Transverse colon (tissue), 4 donors: Measurements from ENCODE around the gene ALDH1A1. TPM values are rescaled to one million over a fixed set of nuclear protein-coding genes. Genes with fewer than 3 reads are reported as not detected.
A peak's percentile ranks its signal among the peaks of the same experiment; 100 is the strongest.

Experiments
- DNase-seq: peaks from one replicate; pipeline ENCODE4 v3.0.0-alpha.2; 2019
- H3K27ac ChIP-seq, 4 donors: fragments of 200-600 bp; sonication (generic); 2 replicates each; pipeline ENCODE4 v1.5.1; 2016 to 2018; ENCODE audit warnings: inconsistent platforms in 4 of 4
- H3K27me3 ChIP-seq: fragments of 200-600 bp; sonication (generic); 2 replicates; pipeline ENCODE4 v1.5.1; 2017; ENCODE audit warnings: inconsistent platforms
- H3K36me3 ChIP-seq, 4 donors: fragments of 200-600 bp; sonication (generic); 2 replicates each; pipeline ENCODE4 v1.5.1; 2017 to 2019; ENCODE audit warnings: inconsistent platforms in 4 of 4
- H3K4me1 ChIP-seq, 4 donors: fragments of 200-600 bp; sonication (generic); 2 replicates each; pipeline ENCODE4 v1.5.1; 2017 to 2020; ENCODE audit warnings: inconsistent platforms in 4 of 4
- H3K4me3 ChIP-seq, 4 donors: fragments of 200-600 bp; sonication (generic); 1 replicate in 1 of 4; 2 replicates in 3 of 4; pipeline versions ENCODE4 v1.5.1 to v1.6.1; 2017 to 2019; ENCODE audit warnings: inconsistent platforms in 4 of 4
- H3K9me3 ChIP-seq, 2 donors: fragments of 200-600 bp; sonication (generic); 2 replicates each; pipeline ENCODE4 v1.5.1; 2017 to 2019; ENCODE audit warnings: inconsistent platforms in 2 of 2
- CTCF ChIP-seq, 5 experiments: fragments of 200-600 bp in 3 of 5; fragments of 450-650 bp in 2 of 5; sonication (generic) in 3 of 5; IDR thresholded peaks; 1 replicate in 2 of 5; 2 replicates in 3 of 5; pipeline ENCODE4 v1.5.1; 2016 to 2017; ENCODE audit warnings: antibody characterized with exemption in 5 of 5, inconsistent platforms in 3 of 5, mild to moderate bottlenecking in 2 of 5, moderate library complexity in 1 of 5
- EP300 ChIP-seq: sonication (generic); formaldehyde crosslinking; IDR thresholded peaks from one replicate; pipeline ENCODE4 v1.6.1; 2017; ENCODE audit warnings: antibody characterized with exemption, low read depth
- POLR2A ChIP-seq: fragments of 450-650 bp; IDR thresholded peaks from one replicate; pipeline ENCODE4 v1.6.1; 2016; ENCODE audit warnings: antibody characterized with exemption, mild to moderate bottlenecking, moderate library complexity
- POLR2AphosphoS5 ChIP-seq, 3 donors: sonication (generic); formaldehyde crosslinking; IDR thresholded peaks; one replicate each; pipeline ENCODE4 v1.6.1; 2016; ENCODE audit warnings: antibody characterized with exemption in 3 of 3
- WGBS, 2 donors: methylation state at CpG; one replicate each; pipeline ENCODE4 v1.1.5; 2018; ENCODE audit warnings: low coverage in 1 of 2; 5-methylcytosine and 5-hydroxymethylcytosine counted together
- in situ Hi-C, 4 donors: fragments of 200-750 bp; cut with MboI; loops; one replicate each; pipeline versions ENCODE4 v1.15.0 to v1.15.1; 2017; ENCODE audit warnings: low sequenced_read_pairs in 3 of 4, low pct_ligation_motif_present in 1 of 4, low pct_unique_long_range_greater_than_20kb in 1 of 4
- intact Hi-C: fragments of 100-400 bp; cut with DNase I; formaldehyde crosslinking; loops from one replicate; pipeline ENCODE4 v1.15.1; 2023; ENCODE audit warnings: low total_unique reads
- total RNA-seq, 4 donors: library from RNA; depleted of rRNA; stranded (reverse); fragments of >200 nt; gene quantifications; one replicate each; pipeline ENCODE4 v1.1.0, GENCODE V29; 2016

Gene ALDH1A1
- total RNA-seq, 4 donors from 2014 or later, result 76.3 to 566 (median 288) TPM

- Histone ChIP-seq H3K27ac (no peak overlapping the region), H3K9me3 (no peaks in the 10 kb centered on the region), H3K36me3 (no peaks in the 10 kb centered on the region), H3K4me1 (peaks cover 0 to 32% (median 13%) of the 10 kb centered on the region in 4 donors), H3K4me3 (no peak overlapping the region), H3K27me3 (no peaks in the 10 kb centered on the region)
- in situ Hi-C loops, result no loop called here
- intact Hi-C loops, result no loop called here
- 91 to 94% methylated on average over 2 of the region's 2 CpGs for WGBS, 2 donors
- DNase-seq, result no peak
- TF ChIP-seq EP300, result no peak
- no peak for TF ChIP-seq CTCF (IDR thresholded peaks at IDR 0.05)
- TF ChIP-seq POLR2AphosphoS5 (IDR thresholded peaks at IDR 0.05), result no peak
- TF ChIP-seq POLR2A, result no peak
These were observed 38.9 kb upstream of the ALDH1A1 start for GRCh38 chr9:72991772-72992171.

- H3K36me3 ChIP-seq, result no peaks in the 10 kb centered on the region
- intact Hi-C loops, result no loop called here
- DNase-seq, result no peak
- H3K27me3 ChIP-seq, result no peaks in the 10 kb centered on the region
- TF ChIP-seq EP300 (no peak), POLR2AphosphoS5 (IDR thresholded peaks at IDR 0.05) (no peak), CTCF (IDR thresholded peaks at IDR 0.05) (no peak), POLR2A (no peak)
- in situ Hi-C loops, result no loop called here
- H3K4me3 ChIP-seq, result no peak overlapping the region
- H3K27ac ChIP-seq, result no peak overlapping the region
- 92 to 94% methylated on average over 1 of the region's 1 CpG for WGBS, 2 donors
- H3K9me3 ChIP-seq, result no peaks in the 10 kb centered on the region
- H3K4me1 ChIP-seq, result peaks cover 0 to 33% (median 17%) of the 10 kb centered on the region in 4 donors
These were observed 37.7 kb upstream of the ALDH1A1 start for GRCh38 chr9:72990397-72991182.

DNA sequence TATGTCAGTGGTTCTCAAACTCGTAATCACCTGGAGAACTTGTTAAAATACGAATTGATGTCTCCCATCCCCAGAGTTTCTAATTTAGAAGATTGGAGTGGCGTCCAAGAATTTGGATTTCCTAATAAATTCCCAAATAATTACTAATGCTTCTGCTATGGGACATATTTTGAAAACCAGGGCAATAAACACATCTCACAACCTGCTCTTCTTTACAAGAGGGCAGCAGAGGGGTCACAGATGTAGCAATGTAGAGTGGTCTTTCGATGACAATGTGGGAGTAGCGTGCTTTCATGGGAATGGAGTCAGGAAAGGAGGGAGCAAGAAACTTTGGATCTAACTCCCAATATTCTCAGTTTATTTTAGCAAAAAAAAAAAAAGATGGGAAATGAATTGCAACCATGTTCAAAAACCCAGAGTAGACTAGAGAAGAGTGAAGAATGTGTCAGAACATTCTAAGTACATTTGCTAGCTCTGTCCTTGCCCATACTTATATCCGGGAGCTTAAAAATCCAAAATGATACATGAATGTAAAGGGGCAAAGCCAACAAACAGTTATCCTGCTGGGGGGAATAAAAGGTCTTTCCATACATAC, 33.8 kb upstream of the ALDH1A1 start:
- TF ChIP-seq POLR2AphosphoS5 (IDR thresholded peaks at IDR 0.05) (no peak), CTCF (IDR thresholded peaks at IDR 0.05) (no peak), EP300 (no peak), POLR2A (no peak)
- no peak overlapping the region for H3K4me3 ChIP-seq
- intact Hi-C loops (no loop called here), in situ Hi-C loops (no loop called here)
- H3K27me3 ChIP-seq, result no peaks in the 10 kb centered on the region
- no peak for DNase-seq
- 85 to 94% methylated on average over 6 of the region's 6 CpGs for WGBS, 2 donors
- no peaks in the 10 kb centered on the region for H3K36me3 ChIP-seq
- no peak overlapping the region for H3K27ac ChIP-seq
- H3K4me1 ChIP-seq, result peaks cover 17 to 54% (median 44%) of the 10 kb centered on the region in 4 donors
- H3K9me3 ChIP-seq, result no peaks in the 10 kb centered on the region

DNA sequence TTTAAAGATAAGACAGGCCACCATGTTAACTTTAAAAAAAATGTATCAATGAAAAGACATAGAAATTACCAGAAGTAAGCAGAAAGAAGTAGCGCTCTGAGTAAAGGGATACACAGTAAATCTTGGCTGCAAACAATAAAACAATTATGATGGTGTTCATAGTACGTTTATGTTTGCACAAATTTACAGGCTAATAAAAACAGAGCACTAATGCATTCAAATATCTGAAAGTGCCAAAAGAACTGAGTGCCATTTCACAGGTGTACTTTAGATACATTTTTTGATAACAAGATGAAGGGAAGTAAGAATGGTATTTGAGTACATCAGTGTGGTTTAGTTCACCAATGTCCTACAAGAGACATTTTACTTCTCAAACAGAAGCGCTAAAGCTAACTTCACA, 32.9 kb upstream of the ALDH1A1 start:
- intact Hi-C loops (no loop called here), in situ Hi-C loops (no loop called here)
- Histone ChIP-seq H3K4me3 (no peak overlapping the region), H3K27me3 (no peaks in the 10 kb centered on the region), H3K4me1 (peaks cover 17 to 54% (median 44%) of the 10 kb centered on the region in 4 donors), H3K9me3 (no peaks in the 10 kb centered on the region), H3K27ac (peak overlapping the region in 3 of 4 donors; percentile 1 to 64 (median 58)), H3K36me3 (no peaks in the 10 kb centered on the region)
- DNase-seq, result no peak
- WGBS, 2 donors, result 45 to 60% methylated on average over 3 of the region's 3 CpGs
- TF ChIP-seq EP300 (no peak), POLR2AphosphoS5 (IDR thresholded peaks at IDR 0.05) (no peak), CTCF (IDR thresholded peaks at IDR 0.05) (no peak), POLR2A (no peak)
